Right lung (tissue), 5 donors: Measurements from ENCODE around the gene CNR2. TPM values are rescaled to one million over a fixed set of nuclear protein-coding genes. Genes with fewer than 3 reads are reported as not detected.
A peak's percentile ranks its signal among the peaks of the same experiment; 100 is the strongest.
"Not testable (repeated sequence)": the region's sequence is repeated elsewhere in the genome, so short reads cannot be mapped to it uniquely, and the experiment has no call there.

Source experiments
- DNase-seq, 2 donors: peaks; one replicate each; pipeline ENCODE4 v3.0.0-alpha.2; 2013
- polyA plus RNA-seq, 5 donors: library from polyadenylated mRNA; unstranded; fragments of 120-200 nt; gene quantifications; one replicate each; pipeline versions ENCODE4 v1.2.1 to v1.2.3, GENCODE V29; 2013; ENCODE audit warnings: inconsistent platforms in 1 of 5, low replicate concordance in 1 of 5; ENCODE audit not compliant: insufficient read length in 5 of 5, insufficient read depth in 1 of 5

CNR2 gene
- polyA plus RNA-seq, 5 donors = 0.05 to 0.18 (median 0.14) TPM

DNA sequence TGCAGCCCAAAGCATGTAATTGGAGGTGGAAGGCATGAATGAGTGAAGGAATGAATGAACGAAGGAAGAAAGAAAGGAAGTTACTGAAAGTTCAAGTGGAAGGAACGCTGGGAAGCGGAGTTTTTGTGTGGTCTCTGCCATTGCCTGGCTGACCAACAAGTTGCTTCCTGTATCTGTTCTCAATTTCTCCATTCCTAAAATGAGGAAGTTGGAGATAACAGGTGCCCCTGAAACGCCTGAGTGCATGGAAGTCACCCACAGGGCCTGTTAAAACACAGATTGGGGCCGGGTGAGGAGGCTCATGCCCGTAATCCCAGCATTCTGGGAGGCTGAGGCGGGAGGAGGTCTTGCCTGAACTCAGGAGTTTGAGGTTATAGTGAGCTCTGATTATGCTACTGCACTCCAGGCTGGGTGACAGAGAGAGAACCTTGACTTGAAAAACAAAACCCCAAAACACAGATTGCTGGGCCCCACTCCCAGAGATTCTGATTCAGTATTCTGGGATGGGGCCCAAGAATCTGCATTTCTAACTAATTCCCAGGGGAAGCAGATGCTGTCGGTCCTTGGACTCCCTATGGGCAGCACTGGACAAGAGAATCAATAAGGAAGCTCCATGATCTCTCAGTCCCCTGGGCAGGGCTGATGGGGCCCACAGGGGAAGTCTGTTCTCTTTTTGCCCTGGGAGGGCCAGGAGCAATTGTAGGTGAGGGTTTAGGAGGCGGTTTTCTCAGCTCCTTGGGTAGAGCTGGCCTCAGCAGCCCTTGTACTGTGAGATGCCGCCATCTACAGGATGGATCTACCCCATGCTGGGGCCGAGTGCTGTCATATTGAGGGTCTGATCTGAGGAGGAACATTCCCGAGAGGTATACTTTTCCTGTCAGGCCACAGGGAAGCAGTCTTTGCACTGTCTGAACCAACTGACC, 3.3 kb upstream of the CNR2 start:
- peak; percentile 47 to 49 for DNase-seq

DNA sequence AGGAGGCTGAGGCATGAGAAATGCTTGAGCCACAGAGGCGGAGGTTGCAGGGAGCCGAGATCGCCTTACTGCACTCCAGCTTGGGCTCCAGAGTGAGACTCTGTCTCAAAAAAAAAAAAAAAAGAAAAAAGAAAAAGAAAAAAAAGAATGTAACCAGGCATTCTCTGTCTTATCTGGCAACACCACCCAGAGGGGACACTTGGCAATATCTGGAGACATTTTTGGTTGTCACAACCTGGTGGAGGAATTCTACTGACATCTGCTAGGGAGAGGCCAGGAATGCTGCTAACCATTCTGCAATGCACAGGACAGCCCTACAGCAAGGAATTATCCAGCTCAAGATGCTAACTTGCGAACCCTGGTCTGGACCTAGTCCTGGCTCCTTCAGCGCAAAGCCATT, 2.3 kb upstream of the CNR2 start:
- DNase-seq = no peak

DNA sequence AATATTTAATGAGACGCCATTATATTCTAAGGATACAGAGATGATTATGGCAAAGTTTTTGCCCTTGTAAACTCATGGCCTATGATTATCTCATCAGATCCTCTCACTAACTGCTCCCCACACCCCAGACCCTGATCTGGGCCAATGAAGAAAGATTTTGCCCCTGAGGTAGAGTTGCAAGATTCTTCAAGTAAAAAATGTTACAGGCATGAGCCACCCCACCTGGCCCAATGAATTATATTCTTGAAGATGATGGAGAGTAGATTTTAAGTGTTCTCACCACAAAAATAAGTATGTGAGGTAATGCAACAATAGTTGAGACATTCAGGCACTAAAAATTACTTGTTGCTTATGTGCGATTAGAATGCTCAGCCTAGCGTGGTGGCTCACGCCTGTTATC, 1.8 kb upstream of the CNR2 start:
- no peak for DNase-seq

DNA sequence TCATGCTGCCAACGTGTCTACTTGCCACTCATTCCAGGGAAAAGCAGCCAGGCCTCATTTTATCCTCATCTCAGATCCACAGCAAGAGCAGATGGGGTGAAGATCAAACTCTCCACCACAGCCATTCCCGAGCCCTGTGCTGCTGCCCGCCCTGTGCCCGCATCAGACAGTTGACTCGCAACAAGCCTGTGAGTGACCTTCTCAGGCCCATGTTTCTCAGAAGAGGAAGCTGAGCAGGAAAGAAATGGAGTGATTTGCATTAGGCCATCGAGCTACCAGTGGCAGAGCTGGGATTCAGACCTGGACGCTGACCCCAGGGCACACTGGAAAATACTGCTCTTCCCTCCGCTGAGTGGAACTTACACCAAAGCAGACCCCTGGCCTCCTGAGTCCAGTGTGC, 1.2 kb downstream of the CNR2 start:
- no peak for DNase-seq

DNA sequence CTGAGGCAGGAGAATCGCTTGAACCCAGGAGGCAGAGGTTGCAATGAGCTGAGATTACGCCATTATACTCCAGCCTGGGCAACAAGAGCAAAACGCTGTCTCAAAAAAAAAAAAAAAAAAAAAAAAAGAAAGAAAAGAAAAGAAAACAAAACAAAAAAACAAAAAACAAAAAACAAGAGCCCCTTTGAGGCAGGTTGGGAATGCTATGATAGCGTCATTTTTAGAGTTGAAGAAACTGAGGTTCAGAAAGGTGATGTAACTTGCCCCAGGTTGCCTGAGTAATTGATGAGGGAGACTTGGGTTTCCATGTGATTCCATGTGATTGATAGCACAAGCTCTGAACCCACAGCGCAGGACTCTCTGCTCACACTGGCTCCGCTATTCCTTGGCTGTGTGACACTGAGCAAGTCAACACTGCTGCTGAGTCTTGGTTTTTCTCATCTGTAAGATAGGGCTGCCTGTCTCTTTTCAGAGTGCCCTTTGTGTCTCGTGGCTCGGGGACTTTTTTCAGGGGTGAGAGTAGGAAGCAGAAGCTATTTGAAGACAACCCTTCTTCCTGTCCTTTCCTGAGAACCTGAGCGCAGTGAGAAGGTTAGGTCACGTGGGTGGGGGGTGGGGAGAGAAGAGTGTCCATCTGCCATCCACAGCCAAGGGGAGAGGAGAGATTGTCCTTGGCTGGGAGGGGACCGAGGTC, 2.5 kb downstream of the CNR2 start:
- DNase-seq = no peak

DNA sequence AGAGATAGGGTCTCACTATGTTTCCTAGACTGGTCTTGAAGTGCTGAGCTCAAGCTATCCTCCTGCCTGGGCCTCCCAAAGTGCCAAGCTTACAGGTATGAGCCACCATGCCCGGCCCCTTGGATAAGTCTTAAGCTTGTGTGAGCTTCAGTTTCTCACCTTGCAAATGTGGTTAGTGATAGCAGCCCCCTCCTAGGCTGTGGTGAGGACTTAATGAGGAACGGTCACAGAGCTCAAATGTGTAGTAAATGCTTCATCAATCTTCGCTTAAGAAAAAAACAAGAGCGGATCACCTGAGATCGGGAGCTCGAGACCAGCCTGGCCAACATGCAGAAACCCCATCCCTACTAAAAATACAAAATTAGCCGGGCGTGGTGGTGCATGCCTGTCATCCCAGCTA, 3.0 kb downstream of the CNR2 start:
- no peak for DNase-seq

DNA sequence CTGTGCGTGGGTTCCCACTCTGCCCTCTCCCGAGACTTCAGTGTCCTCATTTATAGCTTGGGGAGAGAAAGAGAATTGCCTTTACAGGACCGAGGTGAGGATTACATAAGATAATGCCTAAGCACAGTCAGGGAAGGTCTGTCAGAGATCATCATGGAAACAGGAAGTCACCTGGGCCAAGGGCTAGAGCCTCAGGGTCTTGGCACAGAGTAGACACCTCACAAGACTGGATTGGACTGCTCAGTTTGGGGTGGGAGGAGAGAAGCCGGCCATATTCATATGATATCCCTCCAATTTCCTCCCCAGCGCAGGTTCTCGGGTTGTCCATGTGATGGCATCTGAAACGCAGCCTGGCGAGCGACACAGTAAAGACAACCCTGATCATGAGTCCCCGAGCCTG, 3.8 kb downstream of the CNR2 start:
- DNase-seq = no peak

DNA sequence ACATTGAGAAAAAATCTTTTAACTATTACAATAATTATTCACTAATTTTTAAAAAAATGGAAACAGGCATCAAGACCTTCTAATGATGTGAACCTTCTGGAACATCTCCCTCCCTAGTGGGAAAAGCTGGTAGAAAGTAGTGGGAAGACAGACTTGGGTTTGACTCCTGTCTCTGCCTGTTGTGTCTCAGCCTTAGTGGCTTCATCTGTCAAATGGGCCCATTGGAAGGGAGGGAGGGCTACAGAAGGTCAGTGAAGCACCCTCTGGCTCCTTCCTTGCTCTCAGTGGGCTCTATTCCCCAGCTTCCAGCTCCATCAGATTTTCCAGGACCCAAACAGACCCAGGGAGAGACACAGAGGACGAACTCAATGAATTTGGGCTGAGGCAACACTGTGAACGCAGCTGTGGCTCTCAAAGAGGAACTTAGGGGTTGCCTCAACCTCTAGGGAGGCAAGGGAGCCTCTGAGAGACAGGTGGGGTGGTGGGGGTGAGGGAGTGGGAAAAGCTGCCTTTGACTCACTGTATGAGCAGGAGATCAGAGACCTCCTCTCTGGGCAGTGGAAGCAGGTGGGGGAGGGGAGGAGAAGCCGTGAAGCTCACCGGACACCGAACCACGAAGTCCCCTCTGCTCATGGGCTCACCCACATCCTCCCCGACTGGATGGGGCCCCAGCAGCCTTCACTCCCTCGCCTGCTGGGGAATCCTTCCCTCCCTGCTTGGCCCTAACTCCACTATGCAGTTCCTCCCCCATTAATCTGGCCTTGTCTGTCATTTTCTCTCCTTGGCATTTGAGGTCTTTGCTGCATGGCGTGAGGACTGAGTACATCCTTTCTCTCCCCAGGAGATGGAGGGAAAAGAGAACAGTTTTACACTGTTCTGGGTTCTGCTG, 4.5 kb downstream of the CNR2 start:
- no peak for DNase-seq

DNA sequence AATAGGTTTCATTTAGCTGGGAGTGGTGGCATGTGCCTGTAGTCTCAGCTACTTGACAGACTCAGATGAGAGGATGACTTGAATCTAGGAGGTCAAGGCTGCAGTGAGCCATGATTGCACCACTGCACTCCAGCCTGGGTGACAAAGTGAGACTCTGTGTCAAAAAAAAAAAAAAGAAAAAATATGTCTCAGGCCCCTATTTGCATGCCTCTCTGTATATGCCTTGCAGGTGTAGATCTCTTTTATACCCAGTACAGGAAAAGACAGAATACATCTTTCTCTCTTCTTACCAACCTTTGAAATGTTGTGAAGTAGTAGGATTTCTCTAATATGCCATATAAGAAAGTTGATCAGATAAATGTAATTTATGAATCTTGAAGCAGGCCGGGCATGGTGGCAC, 6.4 kb downstream of the CNR2 start:
- DNase-seq = no peak

DNA sequence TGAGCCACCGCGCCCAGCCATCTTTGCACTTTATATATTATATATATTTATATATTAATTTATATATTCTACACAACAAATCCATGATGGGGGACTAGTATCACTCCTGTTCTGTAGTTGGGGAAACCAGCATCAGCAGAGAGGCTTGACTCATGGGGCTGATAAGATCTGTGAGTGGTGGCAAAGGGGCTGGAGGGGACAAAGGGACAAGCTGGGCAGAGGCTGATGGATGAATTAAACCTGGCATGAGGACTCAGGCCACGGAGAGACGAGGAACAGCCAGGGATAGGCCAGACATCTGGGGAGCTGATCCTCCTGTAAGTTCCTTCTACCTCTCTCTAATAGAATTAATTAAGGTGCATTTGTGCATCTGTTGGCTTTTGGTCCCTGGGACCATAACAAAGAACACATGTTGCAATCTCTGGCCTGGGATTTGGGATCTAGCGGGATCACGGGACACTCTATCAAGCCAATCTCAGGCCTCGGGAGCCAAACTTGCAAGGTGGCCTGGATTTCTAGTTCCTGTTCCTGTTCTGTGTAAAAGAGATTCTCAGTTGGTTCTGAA, 7.6 kb downstream of the CNR2 start:
- DNase-seq = no peak

DNA sequence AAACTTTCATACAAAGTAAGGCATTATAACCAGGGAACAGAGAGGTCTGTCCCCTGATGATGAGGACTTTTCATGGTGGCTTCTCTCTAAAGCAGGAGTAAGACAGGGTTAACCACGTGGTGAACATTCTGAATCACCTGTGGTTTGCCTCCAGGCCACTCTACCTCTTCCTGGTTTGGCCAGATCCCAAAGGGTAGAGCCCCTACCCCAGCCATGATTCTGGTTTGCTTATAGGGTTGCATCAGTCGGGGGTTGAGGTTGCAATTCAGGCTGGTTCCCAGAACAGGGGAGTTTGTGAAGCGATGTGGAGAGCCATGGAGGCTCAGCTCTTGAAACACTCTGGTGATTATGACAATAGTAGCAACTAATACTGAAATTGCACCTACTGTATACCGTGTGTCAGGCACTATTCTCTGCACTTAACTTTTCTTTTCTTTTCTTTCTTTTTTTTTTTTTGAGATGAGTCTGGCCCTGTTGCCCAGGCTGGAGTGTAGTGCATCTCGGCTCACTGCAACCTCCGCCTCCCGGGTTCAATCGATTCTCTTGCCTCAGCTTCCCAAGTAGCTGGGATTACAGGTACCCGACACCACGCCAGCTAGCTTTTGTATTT, 8.3 kb downstream of the CNR2 start:
- DNase-seq = no peak

DNA sequence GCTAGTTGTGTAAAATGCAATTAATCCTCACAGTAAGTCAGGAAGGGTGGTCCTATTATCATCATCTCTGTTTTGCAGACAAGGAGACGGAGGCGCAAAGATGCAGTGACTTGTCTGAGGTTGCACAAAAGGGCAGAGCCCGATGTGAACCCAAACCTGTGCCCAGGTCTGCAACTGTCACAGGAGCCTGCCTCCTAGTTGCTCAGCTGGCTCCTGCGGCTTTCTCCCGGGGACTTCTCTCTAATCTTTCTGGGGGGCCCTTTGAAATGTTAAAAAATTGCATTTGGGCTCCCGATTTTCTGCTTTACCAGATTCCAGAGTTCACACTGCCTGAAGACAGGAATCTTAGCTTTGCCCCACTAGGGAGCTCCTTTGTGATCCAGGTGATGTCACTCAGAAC, 9.4 kb downstream of the CNR2 start:
- DNase-seq = no peak

DNA sequence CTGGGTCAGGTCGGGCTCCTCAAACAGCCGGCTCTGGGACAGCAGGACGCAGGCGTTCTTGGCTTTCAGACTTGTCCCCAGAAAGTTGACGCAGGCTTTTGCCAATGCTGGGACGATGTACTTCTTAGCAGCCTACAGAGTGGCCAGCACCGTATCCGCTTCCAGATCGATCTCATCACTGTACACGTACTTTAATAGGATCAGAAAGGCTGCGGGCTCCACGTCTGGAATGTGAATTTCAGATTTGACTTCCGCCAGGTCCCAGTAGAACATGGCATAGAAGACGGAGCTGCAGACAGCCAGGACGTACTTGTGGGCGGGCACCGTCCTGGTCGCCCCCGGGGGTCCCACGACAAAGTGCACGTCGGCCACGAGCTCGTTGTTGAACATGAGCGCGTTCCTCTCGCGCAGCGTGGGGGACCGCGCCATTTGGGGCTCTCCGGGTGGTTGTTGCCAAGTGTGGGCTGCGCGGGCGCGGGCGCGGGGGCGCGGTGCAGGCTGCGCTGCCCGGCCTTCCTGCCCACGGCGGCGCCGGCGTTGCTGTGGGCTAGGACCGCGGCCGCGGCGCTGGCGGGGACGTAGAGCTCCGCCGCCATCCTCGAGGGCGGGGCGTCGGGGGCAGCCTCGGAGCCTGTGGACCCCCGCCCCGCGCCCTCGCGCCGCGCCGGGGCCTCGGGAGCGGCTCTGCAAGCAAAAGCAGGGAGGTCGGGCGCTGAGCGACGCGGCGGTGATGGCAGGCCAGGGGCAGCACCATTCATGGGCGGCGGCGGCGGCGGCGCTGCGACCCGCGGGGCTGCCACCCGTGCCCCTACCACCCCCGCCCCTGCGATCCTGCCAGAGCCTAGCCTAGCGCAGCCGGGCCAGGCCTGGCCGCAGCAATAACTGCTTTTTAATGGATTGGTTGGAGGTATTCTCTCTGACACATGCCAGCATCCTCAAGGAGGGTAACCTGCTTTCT, 10.6 kb downstream of the CNR2 start:
- DNase-seq = peak; percentile 26 to 44

DNA sequence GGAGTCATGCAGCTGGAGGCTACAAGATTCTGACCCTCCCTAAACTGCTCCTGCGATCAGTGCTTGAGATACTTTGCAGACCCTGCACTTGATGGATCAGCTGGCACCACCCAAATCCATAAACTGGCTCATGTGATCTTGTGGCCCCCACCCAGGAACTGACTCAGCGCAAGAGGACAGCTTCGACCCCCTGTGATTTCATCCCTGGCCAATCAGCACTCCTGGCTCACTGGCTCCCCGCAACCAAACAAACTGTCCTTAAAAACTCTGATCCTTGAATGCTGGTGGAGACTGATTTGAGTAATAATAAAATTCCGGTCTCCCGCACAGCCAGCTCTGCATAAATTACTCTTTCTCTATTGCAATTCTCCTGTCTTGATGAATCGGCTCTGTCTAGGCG, 13.1 kb downstream of the CNR2 start:
- DNase-seq = not testable (repeated sequence)

DNA sequence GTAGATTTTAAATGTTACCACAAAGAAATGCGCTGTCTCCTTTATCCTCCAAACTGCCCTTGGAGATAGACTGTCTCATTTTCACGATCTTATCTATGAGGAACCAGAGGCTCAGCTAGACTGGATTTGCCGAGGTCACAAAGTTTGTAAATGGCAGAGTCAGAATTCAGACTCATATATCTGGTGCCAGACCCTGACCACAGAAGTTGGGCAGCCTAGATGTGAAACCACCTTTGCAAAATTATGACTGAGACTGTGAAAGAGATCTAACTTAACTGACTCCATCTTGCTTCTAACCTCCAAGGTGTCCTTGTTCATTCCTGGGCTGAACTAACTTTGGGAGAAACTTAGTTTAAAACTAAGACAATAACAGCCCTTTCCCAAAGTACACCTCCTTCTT, 14.1 kb downstream of the CNR2 start:
- no peak for DNase-seq

DNA sequence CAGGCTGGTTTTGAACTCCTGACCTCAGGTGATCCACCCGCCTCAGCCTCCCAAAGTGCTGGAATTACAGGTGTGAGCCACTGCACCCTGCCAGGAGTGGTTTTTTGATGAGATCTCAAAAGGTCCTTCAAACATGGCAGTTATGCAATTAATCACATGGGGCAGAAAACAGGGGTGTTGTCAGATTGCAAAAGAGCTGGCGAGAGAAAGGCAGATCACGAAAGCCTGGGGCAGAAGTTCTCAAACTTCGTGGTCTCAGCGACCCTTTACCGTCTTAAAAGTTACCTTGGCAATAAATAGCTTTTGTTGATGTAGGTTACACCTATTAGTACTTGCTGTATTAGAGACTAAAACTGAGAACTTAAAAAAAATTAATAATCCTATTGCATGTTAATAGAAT, 16.1 kb downstream of the CNR2 start:
- DNase-seq = no peak

DNA sequence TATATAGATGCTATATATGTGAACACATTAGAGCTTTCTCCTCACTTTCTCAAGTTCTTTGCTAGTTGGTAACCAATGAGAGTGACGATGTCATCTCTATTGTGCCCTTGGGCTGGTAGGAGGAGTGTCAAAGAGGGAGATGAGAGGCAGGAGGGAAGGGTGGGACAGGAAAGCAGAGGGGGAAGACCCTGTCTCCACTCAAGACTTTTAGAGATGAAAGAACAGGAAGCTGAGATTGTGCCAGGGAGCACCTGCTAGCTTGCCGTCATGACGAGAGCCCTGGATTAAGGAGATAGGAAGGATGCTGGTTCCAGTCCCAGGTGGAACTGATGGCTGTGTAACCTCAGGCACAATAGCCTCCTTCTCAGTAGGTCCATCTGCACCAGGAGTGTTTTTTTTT, 16.7 kb downstream of the CNR2 start:
- no peak for DNase-seq

DNA sequence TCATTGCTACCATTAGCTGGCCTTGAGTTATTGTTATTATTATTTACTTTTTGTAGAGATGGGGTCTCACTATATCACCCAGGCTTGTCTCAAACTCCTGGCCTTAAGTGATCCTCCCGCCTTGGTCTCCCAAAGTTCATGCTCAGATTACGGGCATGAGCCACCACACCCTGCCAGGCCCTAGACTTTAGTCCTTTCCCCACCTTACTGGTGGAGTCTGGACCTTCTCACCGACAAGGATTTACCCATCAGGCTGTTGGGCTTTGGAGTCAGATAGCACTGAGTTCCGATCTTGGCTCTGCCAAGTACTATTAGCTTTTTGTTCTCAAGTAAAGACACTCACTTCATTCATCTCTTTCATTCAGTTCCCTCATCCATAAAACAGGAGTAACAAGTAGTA, 17.2 kb downstream of the CNR2 start:
- DNase-seq = no peak

DNA sequence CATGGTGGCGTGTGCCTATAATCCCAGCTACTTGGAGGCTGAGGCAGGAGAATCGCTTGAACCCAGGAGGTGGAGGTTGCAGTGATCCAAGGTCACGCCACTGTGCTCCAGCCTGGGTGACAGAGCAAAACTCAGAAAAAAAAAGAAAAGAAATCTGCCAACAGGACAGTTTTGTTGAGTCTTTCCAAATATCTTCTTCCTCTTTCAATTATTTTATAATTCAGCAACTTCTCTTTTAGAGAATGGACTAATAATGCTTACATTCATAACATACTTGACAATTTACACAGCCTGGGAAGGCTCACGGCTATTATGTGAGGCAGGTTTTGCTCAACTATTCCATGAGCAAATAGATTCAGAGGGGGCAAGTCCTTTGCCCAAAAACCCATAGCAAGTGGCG, 18.1 kb downstream of the CNR2 start:
- no peak for DNase-seq

DNA sequence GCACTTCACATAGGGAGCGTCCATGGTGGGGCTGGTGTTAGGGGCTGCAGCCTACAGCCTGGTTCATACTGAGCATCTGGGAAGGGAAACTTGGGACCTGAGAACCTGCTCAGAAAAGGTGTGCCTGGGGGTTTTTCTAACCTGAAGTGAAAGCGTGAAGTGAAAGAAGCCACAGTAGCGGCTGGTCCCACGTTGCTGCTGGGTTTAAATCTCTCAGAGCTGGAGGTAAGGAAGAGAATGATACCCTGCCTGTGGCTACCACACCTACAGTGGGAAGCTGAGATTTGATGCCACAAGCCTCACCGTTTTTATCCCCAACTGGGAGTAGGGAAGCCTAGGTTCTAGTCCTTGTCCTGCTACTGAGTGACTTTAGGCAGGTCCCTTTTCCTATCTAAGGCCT, 24.1 kb downstream of the CNR2 start:
- no peak for DNase-seq
